G401 (cell line): Measurements from ENCODE around the gene SRRM3. TPM values are rescaled to one million over a fixed set of nuclear protein-coding genes. Genes with fewer than 3 reads are reported as not detected.
A peak's percentile ranks its signal among the peaks of the same experiment; 100 is the strongest.
"Not testable (repeated sequence)": the region's sequence is repeated elsewhere in the genome, so short reads cannot be mapped to it uniquely, and the experiment has no call there.

Source experiments
- DNase-seq: peaks from one replicate; pipeline ENCODE4 v3.0.0-alpha.2; 2015; ENCODE audit warnings: low spot score
- in situ Hi-C: cut with HindIII; loops from 2 replicates; pipeline ENCODE4 v1.10.0; 2016; ENCODE audit warnings: low sequenced_read_pairs, mixed read lengths
- total RNA-seq: library from RNA; depleted of rRNA; stranded (reverse); fragments of >200 nt; shearing (Covaris generic); gene quantifications from 2 replicates; pipeline ENCODE4 v1.2.3, GENCODE V29; 2014

SRRM3 gene
- total RNA-seq, 1 experiment from 2014 or later, result 8.5 TPM

DNA sequence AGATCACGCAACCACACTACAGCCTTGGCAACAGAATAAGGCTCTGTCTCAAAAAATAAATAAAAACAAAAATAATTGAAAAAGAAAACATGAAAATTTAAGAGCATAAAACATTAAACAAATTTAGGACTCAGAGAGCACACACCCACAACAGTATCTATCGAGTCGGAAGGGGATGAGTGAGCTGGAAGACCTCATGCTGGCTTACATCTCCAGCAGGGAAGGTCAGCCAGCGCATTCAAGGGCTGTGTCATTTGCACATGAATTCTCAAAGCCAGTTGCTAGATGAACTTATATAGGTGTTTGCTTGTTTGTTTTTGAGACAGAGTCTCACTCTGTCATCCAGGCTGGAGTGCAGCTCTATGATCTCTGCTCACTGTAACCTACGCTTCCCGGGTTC lies 50.3 kb downstream of the SRRM3 start:
- DNase-seq, result no peak
- in situ Hi-C loops, result no loop called here

DNA sequence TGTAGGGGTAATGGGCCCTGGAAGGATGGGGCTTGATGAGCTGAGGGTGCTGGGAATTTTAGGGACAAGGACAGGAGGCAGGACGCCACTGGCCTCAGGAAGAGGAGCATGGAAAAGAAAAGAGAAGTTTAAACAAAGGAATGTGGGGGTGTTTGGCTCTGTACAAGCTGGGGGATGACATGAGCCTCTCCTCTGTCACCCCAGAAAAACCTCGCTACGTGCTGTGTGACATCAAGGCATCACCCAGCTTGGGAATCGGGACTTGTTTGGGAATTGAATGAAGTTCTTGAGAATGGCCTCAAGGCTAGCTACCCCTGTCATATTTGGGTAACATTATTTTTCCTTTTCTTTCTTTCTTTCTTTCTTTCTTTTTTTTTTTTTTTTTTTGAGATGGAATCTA lies 53.1 kb downstream of the SRRM3 start:
- in situ Hi-C loops, result no loop called here
- DNase-seq, result no peak

DNA sequence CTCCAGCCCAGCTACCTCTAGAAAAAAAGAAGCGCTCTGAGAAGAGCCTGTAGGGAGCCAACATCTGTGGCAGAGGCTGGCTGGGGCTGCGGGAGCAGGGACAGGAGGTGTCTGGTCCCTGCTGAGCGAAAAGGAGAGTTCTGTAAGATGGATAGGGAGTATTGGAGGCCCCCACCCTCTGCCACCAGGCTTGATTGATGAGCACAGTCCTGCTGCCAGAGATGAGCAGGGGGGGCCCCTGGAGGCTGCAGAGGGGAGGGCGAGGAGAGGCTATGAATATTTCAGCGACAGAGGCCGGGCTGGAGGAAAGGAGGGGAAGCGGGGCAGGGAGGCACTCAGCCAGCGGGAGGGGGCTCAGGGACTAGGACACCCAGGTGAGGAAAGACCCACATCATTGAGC lies 56.3 kb downstream of the SRRM3 start:
- in situ Hi-C loops, result no loop called here

DNA sequence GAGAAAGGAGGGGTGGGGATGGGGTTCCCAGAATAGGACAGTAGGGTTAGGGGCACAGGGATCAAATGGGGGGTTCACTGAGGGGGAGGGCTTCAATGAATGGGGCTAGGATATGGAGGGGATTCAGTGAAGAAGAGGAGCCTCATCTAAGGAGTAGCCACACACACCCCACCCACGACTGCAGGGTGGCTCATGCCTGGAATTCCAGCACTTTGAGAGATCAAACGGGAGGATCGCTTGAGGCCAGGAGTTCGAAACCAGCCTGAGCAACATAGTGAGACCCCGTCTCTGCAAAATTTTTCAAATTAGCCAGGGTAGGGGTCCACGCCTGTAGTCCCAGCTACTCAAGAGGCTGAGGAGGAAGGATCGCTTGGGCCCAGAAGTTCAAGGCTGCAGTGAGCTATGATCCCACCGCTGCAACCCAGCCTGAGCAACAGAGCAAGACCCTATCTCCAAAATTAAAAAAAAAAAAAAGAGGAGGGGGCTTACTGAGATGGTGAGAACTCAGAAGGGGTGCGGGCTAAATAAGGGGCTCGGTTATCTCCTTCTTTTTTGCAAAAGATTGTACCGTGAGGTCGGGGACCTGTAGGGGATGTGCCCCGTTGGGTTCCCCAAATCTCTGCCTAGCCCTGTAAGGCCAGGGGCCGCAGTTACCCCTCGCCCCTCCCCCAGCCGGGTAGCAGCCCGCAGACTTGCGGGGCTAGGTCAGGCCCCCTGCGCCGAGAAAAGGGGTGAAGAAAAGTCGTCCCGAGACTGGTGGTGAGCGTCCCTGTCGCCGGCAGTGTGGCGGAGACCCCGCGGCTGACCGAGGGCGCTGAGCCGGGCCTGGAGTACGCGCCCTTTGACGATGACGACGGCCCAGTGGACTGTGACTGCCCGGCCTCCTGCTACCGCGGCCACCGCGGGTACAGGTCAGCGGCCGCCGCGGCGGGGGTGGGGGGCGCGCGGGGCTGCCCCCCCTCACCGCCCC lies 57.7 kb downstream of the SRRM3 start:
- in situ Hi-C loops, result no loop called here
- DNase-seq, result no peak

More for the DNA sequence above, 56.3 kb downstream of the SRRM3 start:
- no peak for DNase-seq

DNA sequence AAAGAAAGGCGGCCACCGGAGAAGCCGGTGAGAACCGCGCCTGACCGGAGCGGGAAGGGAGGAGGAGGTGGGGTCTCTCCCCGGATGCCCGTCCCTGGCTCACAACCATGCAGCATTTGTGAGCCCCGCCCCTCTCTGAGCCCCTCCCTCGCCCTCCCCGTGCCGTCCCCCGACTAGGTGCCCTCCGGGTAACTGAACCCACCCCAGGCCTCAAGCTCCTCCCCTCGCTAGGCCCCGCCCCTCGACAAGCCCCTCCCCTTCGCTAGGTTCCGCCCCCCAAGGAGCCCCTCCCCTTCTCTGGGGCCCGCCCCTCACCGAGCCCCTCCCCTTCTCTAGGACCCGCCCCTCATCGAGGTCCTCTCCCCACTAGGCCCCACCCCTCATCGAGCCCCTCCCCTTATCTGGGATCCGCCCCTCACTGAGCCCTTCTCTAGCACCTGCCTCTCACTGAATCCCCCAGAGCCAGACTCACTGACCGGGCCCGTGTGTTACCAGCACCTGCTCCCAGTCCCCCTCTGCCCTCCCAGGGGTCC lies 58.5 kb downstream of the SRRM3 start:
- in situ Hi-C loops, result no loop called here
- DNase-seq, result no peak

DNA sequence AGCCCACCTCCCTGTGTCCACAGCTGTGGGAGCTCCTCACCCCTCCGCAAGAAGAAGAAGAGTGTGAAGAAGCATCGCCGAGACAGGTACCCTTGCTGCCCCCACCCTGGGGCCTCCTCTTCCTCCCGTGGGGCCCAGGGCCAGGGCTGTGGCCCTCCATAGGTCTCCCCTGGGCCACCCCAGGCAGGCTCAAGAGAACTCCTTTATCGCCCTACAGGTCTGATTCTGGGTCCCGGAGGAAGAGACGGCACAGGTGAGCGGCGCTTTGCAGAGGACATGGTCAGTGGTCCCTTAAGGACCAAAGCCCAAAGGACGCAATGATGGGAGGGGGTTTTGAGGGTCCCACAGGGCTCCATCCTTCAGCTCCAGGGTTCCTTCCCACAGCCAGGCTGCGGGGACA lies 59.6 kb downstream of the SRRM3 start:
- in situ Hi-C loops, result no loop called here
- DNase-seq, result no peak

DNA sequence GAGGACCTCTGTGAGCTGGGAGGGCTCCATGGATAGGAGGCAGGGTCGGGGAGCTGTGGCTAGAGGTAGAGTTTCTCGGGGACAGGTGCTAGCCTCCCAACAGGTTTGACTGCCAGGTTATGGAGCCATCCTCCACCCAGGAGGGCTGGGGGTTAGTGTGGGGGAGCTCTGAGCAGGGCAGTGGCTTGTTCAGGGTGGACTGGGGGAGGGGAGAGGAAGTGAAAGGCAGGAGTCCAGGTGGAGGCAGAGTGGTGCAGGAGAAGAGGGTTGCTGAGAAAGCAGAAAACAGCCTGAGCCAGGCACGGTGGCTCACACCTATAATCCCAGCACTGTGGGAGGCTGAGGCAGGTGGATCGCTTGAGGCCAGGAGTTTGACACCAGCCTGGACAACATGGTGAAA lies 60.2 kb downstream of the SRRM3 start:
- in situ Hi-C loops, result no loop called here
- DNase-seq, result no peak

DNA sequence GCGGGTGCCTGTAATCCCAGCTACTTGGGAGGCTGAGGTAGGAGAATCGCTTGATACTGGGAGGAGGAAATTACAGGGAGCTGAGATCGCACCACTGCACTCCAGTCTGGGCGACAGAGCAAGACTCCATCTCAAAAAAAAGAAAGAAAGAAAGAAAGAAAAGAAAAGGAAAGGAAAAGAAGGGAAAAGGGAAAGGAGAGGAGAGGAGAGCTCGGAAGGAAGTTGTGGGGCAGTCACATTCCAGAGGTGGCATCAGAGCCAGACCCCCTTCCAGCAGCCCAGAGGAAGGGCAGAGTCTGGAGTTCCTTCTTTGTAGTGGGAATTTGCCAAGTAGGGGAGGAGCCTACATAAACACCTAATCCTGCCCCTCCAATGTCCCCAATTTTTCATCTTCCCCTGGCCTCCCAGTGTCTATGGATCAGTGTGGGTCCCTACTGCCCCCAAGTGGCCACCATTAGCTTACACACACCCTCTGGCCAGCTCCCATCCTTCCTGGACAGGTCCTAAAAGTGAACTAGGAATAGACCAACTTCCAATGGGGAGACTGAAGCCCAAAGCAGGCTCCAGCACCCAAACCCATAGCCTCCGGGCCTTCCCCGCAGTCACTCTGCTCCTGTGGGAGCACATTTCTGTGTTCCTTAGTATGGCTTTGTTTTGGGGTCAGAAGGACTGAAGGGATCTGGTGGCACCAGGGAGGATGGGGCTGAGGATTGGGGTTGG lies 61.1 kb downstream of the SRRM3 start:
- in situ Hi-C loops, result no loop called here
- DNase-seq, result peak; percentile 92

DNA sequence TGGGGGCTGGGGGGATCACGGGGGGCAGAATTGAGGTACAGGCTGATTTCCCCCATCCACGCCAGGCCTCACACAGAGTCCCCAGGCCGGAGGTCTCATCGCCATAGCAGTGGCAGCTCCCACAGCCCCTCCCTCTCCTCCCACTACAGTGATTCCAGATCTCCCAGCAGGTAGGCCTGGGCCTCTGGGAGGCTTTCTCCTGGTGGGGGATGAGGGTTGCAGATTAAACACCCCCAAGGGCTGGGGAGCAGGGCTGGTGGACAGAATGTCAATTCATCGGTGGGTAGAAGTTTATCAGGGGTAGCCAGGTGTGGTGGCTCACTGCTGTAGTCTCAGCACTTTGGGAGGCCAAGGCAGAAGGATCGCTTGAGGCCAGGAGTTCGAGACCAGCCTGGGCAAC lies 63.6 kb downstream of the SRRM3 start:
- no peak for DNase-seq
- in situ Hi-C loops, result no loop called here

DNA sequence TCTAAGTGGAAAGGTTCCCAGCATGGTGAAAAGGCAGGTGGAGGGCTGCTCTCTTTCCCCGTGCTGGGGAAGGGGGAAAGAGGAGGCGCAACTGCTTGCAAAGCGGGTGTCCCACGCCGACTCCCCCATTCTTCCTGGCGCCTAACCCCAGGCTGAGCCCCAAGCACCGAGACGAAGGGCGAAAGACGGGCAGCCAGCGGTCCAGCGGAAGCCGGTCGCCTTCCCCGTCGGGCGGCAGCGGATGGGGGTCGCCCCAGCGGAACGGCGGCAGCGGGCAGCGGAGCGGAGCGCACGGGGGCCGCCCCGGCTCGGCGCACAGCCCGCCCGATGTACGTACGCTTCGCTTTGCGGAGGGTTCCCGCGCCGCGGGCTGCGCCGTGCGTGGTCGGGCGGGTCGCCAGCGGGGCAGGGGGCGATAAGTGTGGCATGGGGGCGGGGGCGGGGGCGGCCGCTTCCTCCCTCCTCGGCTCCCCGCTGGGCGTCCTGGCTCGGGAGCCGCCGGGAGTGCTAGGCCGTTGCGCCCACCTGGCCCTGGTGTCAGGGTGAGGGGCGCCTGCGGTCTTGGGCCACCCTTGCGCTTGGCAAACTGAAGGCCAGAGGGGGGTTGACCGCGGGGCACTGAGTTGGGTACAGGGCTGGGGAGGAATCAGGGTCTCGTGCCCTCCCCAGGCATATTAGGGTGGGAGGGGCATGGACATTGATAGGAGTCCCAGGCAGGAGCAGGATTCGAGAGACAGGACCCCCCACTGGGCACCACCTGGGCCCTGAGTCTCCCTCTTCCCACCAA lies 65.6 kb downstream of the SRRM3 start:
- DNase-seq, result no peak
- in situ Hi-C loops, result no loop called here

DNA sequence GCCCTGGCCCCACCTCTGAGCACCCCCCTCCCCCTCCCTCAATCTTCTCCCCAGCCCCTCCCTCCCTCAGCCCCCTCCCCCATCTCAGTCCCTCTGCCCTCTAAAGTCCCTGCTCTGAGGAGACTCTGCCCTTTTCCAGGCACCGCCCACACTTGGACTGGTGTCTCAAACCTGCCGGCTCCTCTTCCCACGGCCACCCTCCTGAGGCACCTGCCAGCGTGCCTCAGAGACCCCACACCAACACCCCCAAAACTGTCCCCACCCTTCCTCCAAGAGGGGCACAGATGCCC lies 66.1 kb downstream of the SRRM3 start:
- DNase-seq, result no peak
- in situ Hi-C loops, result no loop called here

DNA sequence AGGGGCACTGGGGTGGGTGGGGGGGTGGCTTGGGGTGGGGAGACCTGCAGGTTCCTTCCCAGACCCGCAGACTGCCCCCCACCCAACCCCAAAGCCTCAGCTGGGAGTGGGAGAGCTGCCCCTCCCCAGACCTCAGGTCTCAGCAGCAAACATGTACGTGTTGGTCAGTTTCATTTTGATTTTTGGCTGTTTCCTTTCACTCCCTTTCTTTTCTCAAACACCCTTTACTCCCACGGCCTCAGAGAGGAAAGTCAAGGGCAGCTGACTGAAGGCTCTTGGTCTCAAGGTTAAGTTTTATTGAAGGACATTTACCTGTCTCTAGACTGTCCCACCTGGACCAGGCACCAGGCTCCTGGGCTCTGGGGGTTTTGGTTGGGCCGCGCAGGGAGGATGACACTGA lies 66.7 kb downstream of the SRRM3 start:
- DNase-seq, result no peak
- in situ Hi-C loops, result no loop called here

DNA sequence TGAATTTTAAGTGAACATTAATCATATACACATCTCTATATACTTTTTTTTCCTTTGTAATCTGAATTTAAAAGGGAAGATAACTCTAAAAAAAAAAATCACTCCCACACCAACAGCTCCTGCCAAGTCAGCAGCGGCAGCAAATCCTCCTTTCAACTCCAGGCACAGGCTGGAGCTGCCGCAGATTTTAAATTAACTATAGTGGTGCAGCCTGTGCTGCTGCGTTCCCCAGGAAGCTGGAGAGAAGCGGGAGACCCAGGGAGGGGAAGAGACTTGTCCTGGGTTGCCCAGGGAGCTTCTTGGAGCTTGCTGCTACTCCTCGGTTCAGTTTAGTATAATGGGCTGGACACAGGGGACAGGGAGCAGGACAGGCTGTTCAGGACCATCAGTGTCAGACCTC lies 68.2 kb downstream of the SRRM3 start:
- DNase-seq, result no peak
- in situ Hi-C loops, result no loop called here

DNA sequence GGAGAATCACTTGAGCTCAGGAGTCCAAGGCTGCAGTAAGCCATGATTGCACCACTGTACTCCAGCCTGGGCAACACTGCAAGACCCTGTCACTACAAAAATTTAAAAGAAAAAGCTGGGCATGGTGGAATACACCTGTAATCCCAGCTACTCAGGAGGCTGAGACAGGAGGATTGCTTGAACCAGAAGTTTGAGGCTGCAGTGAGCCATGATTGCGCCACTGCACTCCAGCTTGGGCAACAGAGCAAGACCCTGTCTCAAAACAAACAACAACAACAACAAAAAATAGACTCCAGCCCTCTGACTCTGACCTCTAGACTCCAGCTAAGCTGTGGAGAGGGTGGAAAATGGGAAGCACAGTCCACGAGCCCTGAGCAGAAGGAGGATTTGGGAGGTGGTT lies 69.7 kb downstream of the SRRM3 start:
- DNase-seq, in situ Hi-C loops: not testable (repeated sequence)

DNA sequence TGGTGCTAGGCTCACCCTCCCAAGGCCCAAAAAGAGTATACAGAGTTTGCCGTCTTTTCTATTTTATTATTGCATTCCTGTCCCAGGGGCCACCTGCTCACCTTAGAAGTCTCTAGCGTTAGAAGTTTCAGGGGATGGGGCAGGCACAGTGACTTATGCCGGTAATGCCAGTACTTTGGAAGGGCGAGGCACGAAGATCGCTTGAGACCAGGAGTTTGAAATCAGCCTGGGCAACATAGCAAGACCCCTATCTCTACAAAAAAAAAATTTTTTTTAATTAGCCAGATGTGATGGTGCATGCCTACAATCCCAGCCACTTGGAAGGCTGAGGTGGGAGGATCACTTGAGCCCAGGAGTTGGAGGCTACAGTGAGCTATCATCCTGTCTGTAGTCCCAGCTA lies 70.4 kb downstream of the SRRM3 start:
- in situ Hi-C loops, result no loop called here

DNA sequence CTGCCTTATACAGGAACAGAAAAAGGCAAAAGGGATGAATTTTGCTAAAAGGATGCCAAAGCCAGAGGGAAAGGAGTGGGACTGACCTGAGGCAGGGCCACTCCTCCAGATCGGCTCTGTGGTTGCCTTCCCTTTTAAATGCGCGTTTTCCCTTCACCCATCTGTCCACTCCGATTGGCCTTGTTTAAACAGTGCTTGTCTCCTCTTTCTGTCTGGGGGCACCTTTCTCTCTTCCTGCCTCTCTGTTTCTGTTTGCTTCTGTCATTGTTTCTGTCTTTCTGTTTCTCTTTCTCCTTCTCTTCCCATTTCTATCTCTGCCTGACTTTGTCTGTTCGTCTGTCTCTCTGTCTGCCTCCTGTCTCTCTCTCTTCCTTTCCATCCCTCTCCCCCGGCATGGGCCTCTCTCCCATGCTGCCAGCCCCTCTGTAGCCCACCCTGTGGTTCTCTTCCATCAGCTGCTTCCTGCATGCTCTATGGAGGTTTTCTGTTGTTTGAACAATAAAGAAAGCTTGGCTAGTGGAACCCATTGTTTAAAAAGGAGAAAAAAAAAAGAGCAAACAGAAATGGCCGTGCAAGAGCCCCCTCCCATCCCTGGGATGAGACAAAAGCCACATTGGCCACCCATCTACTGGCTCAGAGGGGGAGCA lies 71.3 kb downstream of the SRRM3 start:
- in situ Hi-C loops, result no loop called here
- DNase-seq, result no peak

More for the DNA sequence above, 70.4 kb downstream of the SRRM3 start:
- DNase-seq, result no peak

DNA sequence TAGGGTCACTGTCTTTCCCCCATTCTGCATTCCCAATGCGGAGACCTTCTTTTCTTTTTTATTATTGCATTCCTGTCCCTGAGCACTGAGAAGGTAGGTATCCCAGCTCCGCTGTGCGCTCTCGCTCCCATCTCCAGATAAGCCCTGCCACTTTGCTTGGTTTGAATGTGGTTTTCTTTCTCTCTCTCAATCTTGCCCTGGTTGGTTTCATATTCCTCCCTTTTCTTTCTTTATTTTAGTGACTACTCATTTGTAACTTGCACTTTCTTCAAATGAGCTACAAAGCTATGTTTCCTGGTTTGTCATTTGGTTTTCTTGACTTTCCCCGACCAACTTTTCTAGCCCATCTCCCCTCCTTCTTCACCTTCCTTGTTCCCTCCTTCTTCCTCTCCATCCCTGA lies 71.8 kb downstream of the SRRM3 start:
- DNase-seq, result no peak

DNA sequence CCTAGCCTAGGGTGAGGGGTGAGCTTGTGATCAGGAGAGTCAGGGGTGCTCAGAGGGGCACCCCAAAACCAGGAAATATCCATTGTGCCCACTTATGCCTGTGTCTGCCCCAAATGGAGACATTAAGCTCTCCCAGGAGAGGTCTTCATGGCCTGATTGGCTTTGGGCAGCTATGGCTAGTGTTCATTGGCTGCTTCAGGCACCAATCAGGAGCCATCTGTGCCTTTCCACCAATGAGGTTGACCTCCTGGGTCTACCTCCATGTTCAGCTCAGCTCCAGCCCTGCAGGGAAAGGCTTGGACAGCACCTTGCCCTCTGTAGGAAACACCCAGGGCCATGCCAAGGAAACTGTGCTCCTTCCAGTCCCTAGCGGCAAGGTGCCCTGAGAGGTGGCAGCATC lies 76.8 kb downstream of the SRRM3 start:
- in situ Hi-C loops, result no loop called here
- peak; percentile 46 for DNase-seq

More for the DNA sequence above, 71.8 kb downstream of the SRRM3 start:
- in situ Hi-C loops, result no loop called here

DNA sequence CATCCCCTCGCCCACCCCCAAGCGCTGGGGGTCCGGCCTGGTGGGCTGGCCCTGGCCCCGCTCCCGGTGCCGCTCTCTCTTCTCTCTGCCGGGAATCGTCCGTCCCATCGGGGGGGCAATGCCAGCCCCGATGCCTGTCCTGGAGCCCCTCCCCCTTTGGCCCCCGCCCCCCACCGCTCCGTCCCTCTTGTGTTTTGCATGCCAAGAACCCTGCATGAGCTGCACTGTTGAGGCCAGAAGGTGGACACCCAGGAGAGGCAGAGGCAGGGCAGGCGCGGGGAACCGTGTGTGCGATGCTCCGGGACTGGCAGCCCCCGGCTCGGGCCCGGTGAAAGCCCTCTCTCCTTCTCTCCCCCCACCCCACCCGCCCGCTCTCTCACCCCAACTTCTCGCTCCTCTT lies 78.7 kb downstream of the SRRM3 start:
- no peak for DNase-seq

More for the DNA sequence above, 78.7 kb downstream of the SRRM3 start:
- in situ Hi-C loops, result no loop called here
